AG10803 (cell line): ENCODE measurements around the gene MRPL49.

ENCODE experiments used
- DNase-seq: peaks from one replicate; pipeline ENCODE4 v3.0.0; 2010; ENCODE audit warnings: low read depth
- H3K4me3 ChIP-seq: 2 replicates; pipeline ENCODE4 v1.5.1; 2011; ENCODE audit warnings: mild to moderate bottlenecking, low read length, control low read depth
- TF ChIP-seq, protein P1 (sequence below): conservative IDR thresholded peaks from 2 replicates; pipeline ENCODE4 v1.5.1; 2011; ENCODE audit warnings: mild to moderate bottlenecking, low read length, control low read depth, inconsistent platforms

The MRPL49 gene

DNA sequence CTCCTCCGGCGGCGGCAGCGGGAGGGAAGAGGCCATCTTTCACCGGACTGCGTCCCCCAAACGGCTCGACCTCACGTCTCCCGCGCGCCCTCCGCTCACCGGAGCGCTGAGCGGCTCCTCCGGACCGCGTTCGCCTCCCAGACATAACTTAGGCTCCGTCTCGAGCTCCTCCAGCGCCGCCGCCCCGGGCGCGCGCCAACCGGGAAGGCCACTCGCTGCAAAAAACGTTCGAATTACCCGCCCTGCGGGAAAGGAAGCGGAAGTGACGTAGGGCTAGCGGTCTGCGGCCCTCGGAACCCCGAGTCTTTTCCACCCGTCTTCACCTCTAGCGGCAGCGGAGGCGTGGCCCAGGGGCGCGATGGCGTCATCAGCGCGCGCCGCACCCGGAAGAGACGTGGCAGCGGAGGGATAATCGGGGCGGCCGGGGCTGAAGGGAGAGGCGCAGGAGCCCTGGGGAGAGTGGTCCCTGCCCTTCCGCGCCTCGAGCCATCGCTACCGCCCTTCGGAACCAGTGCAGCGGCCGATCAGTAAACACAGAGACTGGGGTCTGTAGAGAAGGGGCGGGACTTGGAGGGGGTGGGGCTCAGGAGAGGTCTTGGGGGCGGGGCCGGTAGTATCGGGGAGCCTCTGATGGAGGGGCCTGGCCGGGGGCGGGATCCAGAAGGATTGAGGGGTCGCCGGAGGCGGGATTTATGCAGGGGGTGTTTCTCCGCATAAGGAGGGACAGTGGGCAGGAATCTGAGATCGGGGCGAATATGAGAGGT lies 38.1 kb upstream of the MRPL49 start, which contains the start of the genes CDCA5 and ZFPL1:
Gene CDCA5 (minus strand): TSS at position 207 of the 764 bp plus-strand sequence. CDS start 62 bp downstream, at position 145.
Gene ZFPL1 (plus strand): TSS at position 389 of the 764 bp plus-strand sequence. CDS start 477 bp downstream, outside the sequence.
- peak; percentile 96 for DNase-seq
- peak within 1 kb of the TSS; percentile 97 for H3K4me3 ChIP-seq
- TF ChIP-seq, protein P1, sequence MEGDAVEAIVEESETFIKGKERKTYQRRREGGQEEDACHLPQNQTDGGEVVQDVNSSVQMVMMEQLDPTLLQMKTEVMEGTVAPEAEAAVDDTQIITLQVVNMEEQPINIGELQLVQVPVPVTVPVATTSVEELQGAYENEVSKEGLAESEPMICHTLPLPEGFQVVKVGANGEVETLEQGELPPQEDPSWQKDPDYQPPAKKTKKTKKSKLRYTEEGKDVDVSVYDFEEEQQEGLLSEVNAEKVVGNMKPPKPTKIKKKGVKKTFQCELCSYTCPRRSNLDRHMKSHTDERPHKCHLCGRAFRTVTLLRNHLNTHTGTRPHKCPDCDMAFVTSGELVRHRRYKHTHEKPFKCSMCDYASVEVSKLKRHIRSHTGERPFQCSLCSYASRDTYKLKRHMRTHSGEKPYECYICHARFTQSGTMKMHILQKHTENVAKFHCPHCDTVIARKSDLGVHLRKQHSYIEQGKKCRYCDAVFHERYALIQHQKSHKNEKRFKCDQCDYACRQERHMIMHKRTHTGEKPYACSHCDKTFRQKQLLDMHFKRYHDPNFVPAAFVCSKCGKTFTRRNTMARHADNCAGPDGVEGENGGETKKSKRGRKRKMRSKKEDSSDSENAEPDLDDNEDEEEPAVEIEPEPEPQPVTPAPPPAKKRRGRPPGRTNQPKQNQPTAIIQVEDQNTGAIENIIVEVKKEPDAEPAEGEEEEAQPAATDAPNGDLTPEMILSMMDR, result no peak

DNA sequence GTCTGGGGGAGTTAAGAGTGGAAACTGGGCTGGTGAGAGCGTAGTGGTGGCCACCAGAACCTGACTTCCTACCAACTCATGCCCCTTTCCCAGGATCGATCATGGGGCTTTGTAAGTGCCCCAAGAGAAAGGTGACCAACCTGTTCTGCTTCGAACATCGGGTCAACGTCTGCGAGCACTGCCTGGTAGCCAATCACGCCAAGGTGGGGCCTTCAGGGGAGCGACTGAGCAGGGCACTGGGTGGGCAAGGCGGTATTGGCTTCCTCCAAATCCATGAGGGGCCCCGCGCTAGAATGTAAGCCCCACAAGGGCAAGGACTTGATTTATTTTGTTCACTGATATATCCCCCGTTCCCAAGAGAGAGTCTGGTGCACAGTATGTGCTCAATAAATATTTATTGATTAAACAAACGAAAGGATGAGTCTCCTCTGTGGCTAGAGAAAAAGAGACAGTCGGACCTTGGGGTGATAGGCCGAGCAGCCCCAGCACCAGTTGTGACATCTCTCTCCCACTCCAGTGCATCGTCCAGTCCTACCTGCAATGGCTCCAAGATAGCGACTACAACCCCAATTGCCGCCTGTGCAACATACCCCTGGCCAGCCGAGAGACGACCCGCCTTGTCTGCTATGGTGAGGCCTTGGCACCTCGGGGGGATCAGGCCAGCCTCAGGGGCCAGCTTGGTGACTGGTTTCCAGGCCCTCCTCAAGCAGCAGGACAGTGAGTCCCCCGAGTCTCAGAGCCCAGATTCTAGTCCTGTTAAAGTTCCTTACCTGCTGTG lies 37.3 kb upstream of the MRPL49 start:
- H3K4me3 ChIP-seq, result peak overlapping the region; percentile 97
- no peak for DNase-seq
- TF ChIP-seq, protein P1, result no peak

- no peak for DNase-seq
- H3K4me3 ChIP-seq, result peak overlapping the region; percentile 97; the same call in 1 of the 2 replicates
Measured at GRCh38 chr11:65085446-65085845, 36.7 kb upstream of the MRPL49 start.

GRCh38 chr11:65086809-65087208 lies 35.3 kb upstream of the MRPL49 start:
- TF ChIP-seq, protein P1, result no peak

More at GRCh38 chr11:65085446-65085845, 36.7 kb upstream of the MRPL49 start:
- TF ChIP-seq, protein P1, result no peak

GRCh38 chr11:65087216-65087615 lies 34.9 kb upstream of the MRPL49 start:
- TF ChIP-seq, protein P1, result no peak
- no peak overlapping the region for H3K4me3 ChIP-seq
- DNase-seq, result no peak

More at GRCh38 chr11:65086809-65087208, 35.3 kb upstream of the MRPL49 start:
- no peak for DNase-seq
- H3K4me3 ChIP-seq, result no peak overlapping the region

DNA sequence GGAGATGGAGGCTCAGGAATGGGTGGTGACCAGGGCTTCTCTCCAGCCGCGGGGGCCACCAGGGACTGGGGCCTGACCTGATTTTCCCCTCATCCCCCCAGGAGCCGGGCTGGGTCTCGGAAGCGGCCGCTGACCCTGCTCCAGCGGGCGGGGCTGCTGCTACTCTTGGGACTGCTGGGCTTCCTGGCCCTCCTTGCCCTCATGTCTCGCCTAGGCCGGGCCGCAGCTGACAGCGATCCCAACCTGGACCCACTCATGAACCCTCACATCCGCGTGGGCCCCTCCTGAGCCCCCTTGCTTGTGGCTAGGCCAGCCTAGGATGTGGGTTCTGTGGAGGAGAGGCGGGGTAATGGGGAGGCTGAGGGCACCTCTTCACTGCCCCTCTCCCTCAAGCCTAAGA lies 34.3 kb upstream of the MRPL49 start:
- TF ChIP-seq, protein P1, result no peak
- no peak for DNase-seq

More for the DNA sequence above, 34.3 kb upstream of the MRPL49 start:
- H3K4me3 ChIP-seq, result no peak overlapping the region
